GM12878 (cell line): Measurements from ENCODE around the gene MAMDC2. TPM values are rescaled to one million over a fixed set of nuclear protein-coding genes. Genes with fewer than 3 reads are reported as not detected.

Source experiments
- ATAC-seq: fragments of 200-7000 bp; cut with Tn5 transposase; 3 replicates; pipeline ENCODE4 v1.9.1; 2020; ENCODE audit warnings: mild to moderate bottlenecking, moderate library complexity
- BruUV-seq: library from RNA; stranded (reverse); fragments of 400-500 nt; replicated peaks from 2 replicates; lab custom pipeline; 2021; lab: Mats Ljungman, UMichigan
- CTCF ChIA-PET: fragments of 300-600 bp; sonication (Branson Sonifier 250); formaldehyde crosslinking; extraction: SDS; loops from one replicate; lab custom pipeline; 2021; ENCODE audit warnings: inconsistent platforms; lab: Yijun Ruan, JAX
- POLR2A ChIA-PET: fragments of 350-600 bp; formaldehyde crosslinking; extraction: SDS; loops from one replicate; lab custom pipeline; 2021; ENCODE audit warnings: inconsistent platforms; lab: Charles Lee
- RAD21 ChIA-PET: fragments of 300-600 bp; sonication (Branson Sonifier 250); formaldehyde crosslinking; loops from one replicate; lab custom pipeline; 2023; ENCODE audit warnings: antibody characterized with exemption; ENCODE audit not compliant: unreplicated experiment; lab: Charles Lee
- SMC1A ChIA-PET: fragments of 300-600 bp; sonication (Branson Sonifier 250); formaldehyde crosslinking; loops from one replicate; lab custom pipeline; 2023; ENCODE audit not compliant: unreplicated experiment, uncharacterized antibody; lab: Charles Lee
- DNase-seq: peaks from one replicate; pipeline ENCODE4 v3.0.0-alpha.2; 2011; ENCODE audit warnings: low read depth, low spot score
- FAIRE-seq: peaks from 3 replicates; lab custom pipeline; 2011; peaks lifted over from hg19 to GRCh38; lab: Jason Lieb, UNC
- H2AFZ ChIP-seq: 2 replicates; pipeline ENCODE4 v1.6.0; 2011; ENCODE audit warnings: low read depth, low read length, control low read depth; ENCODE audit not compliant: control insufficient read depth
- H3K27ac ChIP-seq: 2 replicates; pipeline ENCODE4 v1.5.1; 2011; ENCODE audit warnings: control low read depth; ENCODE audit not compliant: control insufficient read depth, insufficient read depth
- H3K27me3 ChIP-seq, 2 experiments: replicated peaks in 1 of 2; 2 replicates each; pipeline versions ENCODE4 v1.6.0 to v1.6.1; 2011; ENCODE audit warnings: low read length in 1 of 2; ENCODE audit not compliant: control insufficient read depth in 2 of 2, insufficient read depth in 2 of 2
- H3K36me3 ChIP-seq, 2 experiments: 2 replicates each; pipeline ENCODE4 v1.5.1; 2011; ENCODE audit warnings: low read length in 1 of 2; ENCODE audit not compliant: control insufficient read depth in 2 of 2, insufficient read depth in 2 of 2
- H3K4me1 ChIP-seq: 2 replicates; pipeline ENCODE4 v1.6.1; 2011; ENCODE audit warnings: mild to moderate bottlenecking, low read length, moderate library complexity, mixed read lengths; ENCODE audit not compliant: control insufficient read depth, insufficient read depth
- H3K4me2 ChIP-seq: 2 replicates; pipeline ENCODE4 v1.6.0; 2011; ENCODE audit warnings: control low read depth; ENCODE audit not compliant: control insufficient read depth, insufficient read depth
- H3K4me3 ChIP-seq: fragments of 200-600 bp; sonication (generic); 2 replicates; pipeline ENCODE4 v1.5.1; 2016
- H3K79me2 ChIP-seq: 2 replicates; pipeline ENCODE4 v1.6.0; 2011; ENCODE audit warnings: low read length; ENCODE audit not compliant: control insufficient read depth, insufficient read depth
- H3K9ac ChIP-seq: 2 replicates; pipeline ENCODE4 v1.8.0; 2011; ENCODE audit warnings: low read length, control low read depth, mixed read lengths; ENCODE audit not compliant: control insufficient read depth, insufficient read depth
- H3K9me3 ChIP-seq: replicated peaks from 3 replicates; pipeline ENCODE4 v1.5.1; 2011; ENCODE audit warnings: mild to moderate bottlenecking, low read length; ENCODE audit not compliant: control insufficient read depth, insufficient read depth
- H4K20me1 ChIP-seq: 2 replicates; pipeline ENCODE4 v1.6.0; 2011; ENCODE audit not compliant: control insufficient read depth, insufficient read depth
- ASH2L ChIP-seq: fragments of 300-600, 200-600 bp; sonication (generic); IDR thresholded peaks from 2 replicates; pipeline ENCODE4 v1.6.1; 2017; ENCODE audit warnings: low read depth, mild to moderate bottlenecking, borderline replicate concordance
- CEBPB ChIP-seq, 2 experiments: fragments of 150-350 bp in 1 of 2; IDR thresholded peaks; 2 replicates each; pipeline ENCODE4 v1.6.1; 2012 to 2014; ENCODE audit warnings: low read depth in 2 of 2, low read length in 2 of 2, borderline replicate concordance in 1 of 2, inconsistent platforms in 1 of 2
- E2F4 ChIP-seq: IDR thresholded peaks from 2 replicates; pipeline ENCODE4 v1.6.1; 2012; ENCODE audit warnings: low read depth, low read length, improper control_type of control experiment
- GABPA ChIP-seq: IDR thresholded peaks from 2 replicates; pipeline ENCODE4 v1.6.1; 2014; ENCODE audit warnings: antibody characterized with exemption, low read depth, mild to moderate bottlenecking, inconsistent platforms
- HCFC1 ChIP-seq: fragments of 150-350 bp; IDR thresholded peaks from 2 replicates; pipeline ENCODE4 v1.6.1; 2014; ENCODE audit warnings: low read length
- JUNB ChIP-seq: IDR thresholded peaks from 2 replicates; pipeline ENCODE4 v1.6.1; 2016; ENCODE audit warnings: antibody characterized with exemption, mild to moderate bottlenecking
- MLLT1 ChIP-seq: fragments of 450-650 bp; IDR thresholded peaks from 2 replicates; pipeline ENCODE4 v1.6.1; 2016; ENCODE audit warnings: mild to moderate bottlenecking
- NFYB ChIP-seq: IDR thresholded peaks from 2 replicates; pipeline ENCODE4 v1.6.1; 2011; ENCODE audit warnings: low read depth, mild to moderate bottlenecking, low read length, improper control_type of control experiment, moderate library complexity; ENCODE audit not compliant: insufficient read depth
- RB1 ChIP-seq: fragments of 450-650 bp; formaldehyde crosslinking; IDR thresholded peaks from 2 replicates; pipeline ENCODE4 v1.6.1; 2017; ENCODE audit warnings: mild to moderate bottlenecking, borderline replicate concordance
- REST ChIP-seq: IDR thresholded peaks from 2 replicates; pipeline ENCODE4 v1.6.1; 2012; ENCODE audit warnings: mild to moderate bottlenecking, low read depth, low read length
- RFX5 ChIP-seq: IDR thresholded peaks from 2 replicates; pipeline ENCODE4 v1.6.1; 2011; ENCODE audit warnings: low read depth, low read length, improper control_type of control experiment
- TCF3 ChIP-seq: IDR thresholded peaks from 2 replicates; pipeline ENCODE4 v1.6.1; 2012; ENCODE audit warnings: low read depth, mild to moderate bottlenecking, low read length, borderline replicate concordance; ENCODE audit not compliant: insufficient read depth
- WRNIP1 ChIP-seq: IDR thresholded peaks from 2 replicates; pipeline ENCODE4 v1.6.1; 2011; ENCODE audit warnings: low read depth, low read length, improper control_type of control experiment, borderline replicate concordance
- YBX1 ChIP-seq: fragments of 450-650 bp; IDR thresholded peaks from 2 replicates; pipeline ENCODE4 v1.6.1; 2016; ENCODE audit warnings: antibody characterized with exemption
- ZZZ3 ChIP-seq: IDR thresholded peaks from 2 replicates; pipeline ENCODE4 v1.6.1; 2011; ENCODE audit warnings: low read depth; ENCODE audit not compliant: control insufficient read depth, insufficient read length
- in situ Hi-C: fragments of 300-500 bp; cut with MboI; formaldehyde crosslinking; loops from 9 replicates; pipeline ENCODE4 v1.14.3; 2018; ENCODE audit warnings: mixed read lengths
- intact Hi-C: fragments of 100-400 bp; cut with micrococcal nuclease; formaldehyde crosslinking; loops from one replicate; pipeline ENCODE4 v1.14.2; 2022; ENCODE audit not compliant: unreplicated experiment
- polyA plus RNA-seq, 11 experiments: library from polyadenylated mRNA; depleted of rRNA in 4 of 11; unstranded in 6 of 11; stranded (reverse) in 5 of 11; fragments of >200 nt; fragmentation: Nextera tagmentation in 4 of 11; fragmentation: Illumina TruSeq in 1 of 11; extraction: Ambion mirVana in 4 of 11; extraction: Trizol in 1 of 11; gene quantifications; 1 replicate in 1 of 11; 2 replicates in 10 of 11; pipeline versions ENCODE4 v1.2.1 to v1.2.3, GENCODE V29; 2011 to 2016; ENCODE audit warnings: inconsistent platforms in 2 of 11, missing spikeins in 2 of 11, low read depth in 1 of 11
- total RNA-seq, 4 experiments: library from RNA; depleted of rRNA in 3 of 4; stranded (reverse); fragments of >200 nt in 3 of 4; fragmentation: Illumina TruSeq in 1 of 4; extraction: Trizol in 1 of 4; gene quantifications; 2 replicates each; pipeline versions ENCODE4 v1.2.1 to v1.2.3, GENCODE V29; 2013 to 2021

The MAMDC2 gene
- total and polyA plus RNA-seq, 10 of the 15 experiments (the other 5 are each of a cell fraction or from before 2014, with no cell fraction given): 0.01 to 0.09 TPM; not detected in 8

- TF ChIP-seq REST (no peak), GABPA (no peak), E2F4 (no peak)
Observed at GRCh38 chr9:70134360-70134759, 90.7 kb downstream of the MAMDC2 start (continued).

- no peak overlapping the region for H3K27ac ChIP-seq
- no peaks in the 10 kb centered on the region for H3K79me2 ChIP-seq
- POLR2A ChIA-PET: no interaction called here
- in situ Hi-C loops: no loop called here
- no peak overlapping the region for H3K4me3 ChIP-seq
- ATAC-seq: no peak
- H3K9me3 ChIP-seq: no peaks in the 10 kb centered on the region
- H3K4me2 ChIP-seq: no peak overlapping the region
- H4K20me1 ChIP-seq: no peaks in the 10 kb centered on the region
- TF ChIP-seq TCF3 (no peak), WRNIP1 (no peak), YBX1 (no peak), RB1 (no peak), RFX5 (no peak), HCFC1 (no peak), ZZZ3 (no peak), JUNB (no peak), NFYB (no peak), ASH2L (no peak), MLLT1 (no peak), CEBPB (IDR thresholded peaks at IDR 0.05; ENCODE audit: borderline replicate concordance in 1 of 2, low read depth in 2 of 2, low read length in 2 of 2) (no peak)
- H3K27me3 ChIP-seq: no peaks in the 10 kb centered on the region
- RAD21 ChIA-PET: no interaction called here
- FAIRE-seq: no peak
- H2AFZ ChIP-seq: no peak overlapping the region
- CTCF ChIA-PET: no interaction called here
- H3K36me3 ChIP-seq: no peaks in the 10 kb centered on the region
- no TSS peak for BruUV-seq
- SMC1A ChIA-PET: no interaction called here
- H3K4me1 ChIP-seq: no peaks in the 10 kb centered on the region
- DNase-seq: no peak
- no peak overlapping the region for H3K9ac ChIP-seq
- intact Hi-C loops: no loop called here
Observed at GRCh38 chr9:70135176-70135575, 91.5 kb downstream of the MAMDC2 start.
